HG03066 (cell line): ENCODE measurements around the gene SLTM.
"Not testable (repeated sequence)": the region's sequence is repeated elsewhere in the genome, so short reads cannot be mapped to it uniquely, and the experiment has no call there.

Source experiments
- ATAC-seq: cut with Tn5 transposase; IDR thresholded peaks from one replicate; pipeline ENCODE4 v1.9.1; 2021; ENCODE audit warnings: low read depth; ENCODE audit not compliant: unreplicated experiment

SLTM gene

DNA sequence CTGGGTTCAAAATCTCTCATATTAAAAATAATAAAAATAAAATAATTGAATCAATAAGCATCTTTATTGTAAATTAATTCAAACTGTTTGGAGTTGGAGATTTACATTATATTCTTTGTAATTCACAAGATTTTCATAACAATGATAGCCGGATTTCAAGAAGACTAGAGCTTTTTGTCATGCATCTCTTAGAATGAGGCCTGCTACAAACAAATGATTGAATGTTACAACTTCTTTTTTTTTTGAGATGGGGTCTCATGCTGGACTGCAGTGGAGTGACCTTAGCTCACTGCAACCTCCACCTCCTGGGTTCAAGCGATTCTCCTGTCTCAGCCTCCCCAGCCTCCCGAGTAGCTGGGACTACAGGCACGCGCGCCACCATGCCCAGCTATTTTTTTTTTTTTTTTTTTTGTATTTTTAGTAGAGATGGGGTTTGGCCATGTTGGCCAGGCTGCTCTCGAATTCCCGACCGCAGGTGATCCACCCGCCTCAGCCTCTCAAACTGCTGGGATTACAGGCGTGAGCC lies 3.5 kb downstream of the SLTM start:
- no peak for ATAC-seq

DNA sequence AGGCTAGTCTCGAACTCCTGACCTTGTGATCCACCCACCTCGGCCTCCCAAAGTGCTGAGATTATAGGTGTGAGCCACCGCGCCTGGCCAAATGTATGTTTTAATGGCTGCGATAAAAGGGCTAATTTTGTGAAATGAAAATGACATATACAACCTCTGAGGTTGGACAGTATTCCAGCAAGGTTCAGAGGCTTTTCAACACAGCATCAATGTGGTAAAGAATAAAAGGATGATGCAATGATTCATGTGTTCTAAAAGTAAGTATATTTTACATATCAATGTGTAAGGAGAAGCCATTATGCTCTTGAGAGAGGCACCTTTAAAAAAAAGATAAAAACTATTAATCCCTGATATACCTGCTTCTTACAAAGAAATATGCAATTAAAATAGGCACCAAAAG lies 6.7 kb downstream of the SLTM start:
- no peak for ATAC-seq

DNA sequence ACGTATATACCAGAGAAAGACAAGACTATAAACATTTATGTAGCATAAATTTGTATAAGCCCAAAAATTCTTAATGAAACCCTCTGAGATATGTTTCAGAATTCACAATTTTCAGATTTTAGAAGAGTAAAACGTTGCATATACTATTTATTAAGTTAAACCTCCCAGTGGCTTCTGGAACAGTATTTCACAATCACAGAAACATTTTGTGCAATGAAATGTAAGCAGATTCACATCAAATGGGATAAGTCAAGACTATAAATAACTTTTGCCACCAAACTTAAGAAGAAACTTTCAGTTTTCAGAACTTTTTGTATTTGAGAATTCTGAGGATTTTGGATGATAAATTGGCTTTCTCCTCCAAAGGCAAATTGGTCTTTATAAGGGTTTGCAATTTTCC lies 9.2 kb downstream of the SLTM start:
- ATAC-seq = no peak

DNA sequence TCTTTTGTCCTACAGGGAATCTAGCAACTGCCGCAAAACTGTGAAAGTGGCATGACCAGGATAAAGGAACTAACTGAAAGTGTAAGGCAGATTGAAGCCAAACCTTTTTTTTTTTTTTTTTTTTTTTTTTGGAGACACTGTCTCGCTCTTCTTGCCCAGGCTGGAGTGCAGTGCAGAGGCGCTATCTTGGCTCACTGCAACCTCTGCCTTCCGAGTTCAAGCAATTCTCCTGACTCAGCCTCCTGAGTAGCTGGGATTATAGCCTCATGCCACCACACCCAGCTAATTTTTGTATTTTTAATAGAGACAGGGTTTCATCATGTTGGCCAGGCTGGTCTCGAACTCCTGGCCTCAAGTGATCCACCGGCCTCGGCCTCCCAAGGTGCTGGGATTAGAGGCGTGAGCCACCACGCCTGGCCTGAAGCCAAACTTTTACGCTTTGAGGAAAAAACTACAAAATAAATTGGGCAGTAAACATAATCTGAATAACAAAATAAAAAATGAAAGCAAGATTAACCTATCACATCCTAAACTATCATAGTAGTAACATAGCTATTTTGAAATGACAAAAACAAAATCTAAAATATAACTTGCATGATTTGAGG lies 9.7 kb downstream of the SLTM start:
- ATAC-seq = no peak

DNA sequence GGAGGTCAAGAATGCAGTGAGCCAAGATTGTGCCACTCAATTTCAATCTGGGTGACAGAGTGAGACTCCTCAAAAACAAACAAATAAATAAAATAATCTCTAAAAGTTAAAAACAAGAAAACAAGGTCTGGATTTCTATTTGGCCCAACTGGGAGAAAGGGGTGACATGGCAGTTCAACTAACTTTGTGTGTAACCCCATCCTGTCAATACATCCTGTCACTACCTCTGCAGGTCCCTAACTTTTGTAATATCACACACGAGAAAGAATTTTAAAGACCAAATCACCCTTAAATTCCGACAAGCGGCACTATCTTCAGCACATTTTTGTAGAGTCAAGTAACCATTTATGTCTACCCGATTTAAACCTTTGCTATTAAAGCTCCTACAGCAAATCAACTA lies 10.2 kb downstream of the SLTM start:
- ATAC-seq = no peak

DNA sequence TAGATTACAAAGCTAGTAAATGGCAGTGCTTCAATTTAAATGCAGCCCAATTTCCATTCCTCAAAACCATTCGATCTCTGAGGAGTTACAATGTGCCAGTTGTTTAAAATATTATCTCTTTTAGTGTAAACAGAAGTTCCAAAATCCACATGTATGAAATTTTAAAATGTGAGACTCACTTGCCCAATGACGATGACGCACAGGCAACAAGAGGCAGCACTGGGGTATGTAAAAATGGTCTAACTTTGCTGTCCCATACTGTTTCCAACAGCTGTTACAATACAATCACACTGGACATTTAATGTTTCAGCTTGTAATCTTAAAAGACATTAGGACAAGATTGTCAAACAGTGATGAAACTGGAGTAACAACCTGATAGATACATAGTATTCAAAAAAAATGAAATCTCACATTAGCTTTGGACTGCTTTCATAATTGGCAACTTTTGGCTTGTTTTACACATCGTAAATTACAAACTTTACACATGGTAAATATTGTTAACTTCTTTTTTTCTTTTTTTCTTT lies 12.2 kb downstream of the SLTM start:
- no peak for ATAC-seq

DNA sequence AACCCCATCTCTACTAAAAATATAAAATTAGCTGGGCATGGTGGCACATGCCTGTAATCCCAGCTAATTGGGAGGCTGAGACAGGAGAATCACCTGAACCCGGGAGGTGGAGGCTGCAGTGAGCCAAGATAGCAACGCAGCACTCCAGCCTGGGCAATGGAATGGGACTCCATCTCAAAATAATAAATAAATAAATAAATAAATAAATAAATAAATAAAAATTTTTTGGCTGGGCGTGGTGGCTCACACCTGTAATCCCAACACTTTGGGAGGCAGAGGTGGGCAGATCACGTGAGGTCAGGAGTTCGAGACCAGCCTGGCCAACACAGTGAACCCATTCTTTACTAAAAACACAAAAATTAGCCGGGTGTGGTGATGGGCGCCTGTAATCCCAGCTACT lies 13.0 kb downstream of the SLTM start:
- not testable (repeated sequence) for ATAC-seq

DNA sequence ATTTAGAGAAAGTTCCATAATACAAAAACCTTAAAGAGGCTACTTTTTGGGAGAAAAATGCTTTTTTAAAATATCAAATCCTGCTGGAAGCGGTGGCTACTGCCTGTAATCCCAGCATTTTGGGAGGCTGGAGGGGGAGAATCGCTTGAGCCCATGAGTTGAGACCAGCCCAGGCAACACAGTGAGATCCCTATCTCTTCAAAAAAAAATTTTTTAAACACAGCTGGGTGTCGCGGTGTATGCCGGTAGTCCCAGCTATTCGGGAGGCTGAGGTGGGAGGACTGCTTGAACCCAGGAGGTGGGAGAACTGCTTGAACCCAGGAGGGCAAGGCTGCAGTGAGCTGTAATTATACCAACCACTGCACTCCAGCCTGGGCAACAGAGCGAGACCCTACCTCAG lies 14.2 kb downstream of the SLTM start:
- ATAC-seq = no peak

DNA sequence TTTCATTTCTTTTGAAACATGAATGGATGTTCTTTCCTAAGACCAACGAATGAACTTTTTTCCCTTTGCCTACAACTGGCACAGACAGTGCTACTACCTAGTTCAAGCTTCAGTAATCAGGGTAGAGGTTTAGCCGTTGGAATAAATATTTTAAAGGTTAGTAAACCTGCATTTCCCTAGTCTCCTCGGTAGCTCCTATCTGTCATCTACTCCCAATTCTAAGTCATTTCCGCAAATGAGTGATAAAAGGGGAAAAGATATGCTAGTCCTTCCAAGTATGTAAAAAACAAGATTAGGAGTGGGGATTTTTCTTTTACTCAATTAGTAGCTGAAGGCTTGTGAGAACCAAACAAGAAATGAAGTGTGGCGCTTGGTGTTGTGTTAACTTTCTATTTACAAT lies 15.2 kb downstream of the SLTM start:
- ATAC-seq = no peak

DNA sequence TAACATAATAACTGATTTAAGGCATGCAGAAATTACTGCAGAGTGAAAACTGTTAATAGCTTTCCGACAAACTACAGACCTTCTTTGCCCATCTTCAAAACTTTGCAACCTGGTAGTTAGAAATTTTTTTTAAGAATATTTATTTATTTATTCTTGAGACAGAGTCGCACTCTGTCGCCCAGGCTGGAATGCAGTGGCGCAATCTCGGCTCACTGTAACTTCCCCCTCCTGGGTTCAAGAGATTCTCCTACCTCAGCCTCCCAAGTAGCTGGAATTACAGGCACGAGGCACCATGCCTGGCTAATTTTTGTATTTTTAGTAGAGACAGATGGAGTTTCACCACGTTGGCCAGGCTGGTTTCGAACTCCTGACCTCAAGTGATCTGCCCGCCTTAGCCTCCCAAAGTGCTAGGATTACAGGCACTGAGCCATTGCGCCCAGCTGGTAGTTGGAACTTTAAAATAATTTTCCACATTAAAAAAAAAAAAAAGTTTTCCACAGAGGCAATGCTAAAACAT lies 15.8 kb downstream of the SLTM start:
- ATAC-seq = not testable (repeated sequence)

DNA sequence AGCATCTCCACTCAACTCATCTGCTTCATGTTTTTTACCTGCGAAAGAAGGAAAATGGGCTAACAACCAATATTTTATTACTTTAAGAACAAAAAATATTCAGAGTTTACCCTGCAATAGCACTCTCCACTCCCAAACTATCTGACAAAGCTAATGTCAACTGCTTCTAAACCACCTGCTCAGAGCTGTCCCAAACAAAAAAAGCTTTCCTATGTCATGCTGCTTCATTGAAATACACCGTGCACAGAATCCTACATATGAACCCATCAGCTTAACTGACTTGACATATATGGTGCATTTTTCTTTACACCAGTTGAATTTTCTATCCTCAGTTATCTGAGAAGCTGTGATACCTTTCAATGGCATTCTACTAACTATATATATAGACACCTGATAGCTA lies 16.5 kb downstream of the SLTM start:
- ATAC-seq = no peak

DNA sequence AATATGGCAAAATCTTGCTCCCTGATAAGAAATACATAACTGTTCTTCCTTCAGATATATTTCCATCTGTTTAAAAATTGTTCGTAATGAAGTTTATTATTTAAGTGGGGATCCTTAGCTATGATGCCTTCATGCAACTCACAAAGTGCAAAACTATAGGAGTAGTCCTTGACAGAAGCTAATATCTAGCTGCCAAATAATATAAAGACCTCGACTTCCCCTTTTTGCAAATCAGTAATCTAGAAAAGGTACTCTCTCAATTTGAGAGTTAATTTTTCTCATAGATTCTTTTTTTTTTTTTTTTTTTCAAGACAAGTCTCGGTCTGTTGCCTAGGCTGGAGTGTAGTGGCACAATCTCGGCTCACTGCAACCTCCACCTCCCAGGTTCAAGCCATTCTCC lies 23.0 kb downstream of the SLTM start:
- no peak for ATAC-seq

DNA sequence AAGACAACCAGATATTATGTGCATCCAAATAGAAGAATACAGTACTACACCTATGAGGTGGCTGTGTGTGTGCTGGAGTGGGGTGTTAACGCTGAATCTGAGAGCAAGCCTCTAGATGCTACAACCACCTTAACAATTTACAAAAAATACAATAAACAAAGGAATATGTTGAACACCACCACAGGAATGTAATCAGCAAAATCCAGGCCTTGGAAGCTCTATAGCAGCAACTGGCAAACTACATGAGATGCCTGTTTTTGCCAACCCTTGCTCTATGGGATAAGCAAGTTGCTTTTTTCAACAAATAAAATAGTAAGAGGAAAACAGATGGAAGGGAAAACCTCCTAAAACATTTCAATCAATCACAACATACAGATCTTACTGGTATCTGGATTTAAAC lies 23.9 kb downstream of the SLTM start:
- no peak for ATAC-seq

DNA sequence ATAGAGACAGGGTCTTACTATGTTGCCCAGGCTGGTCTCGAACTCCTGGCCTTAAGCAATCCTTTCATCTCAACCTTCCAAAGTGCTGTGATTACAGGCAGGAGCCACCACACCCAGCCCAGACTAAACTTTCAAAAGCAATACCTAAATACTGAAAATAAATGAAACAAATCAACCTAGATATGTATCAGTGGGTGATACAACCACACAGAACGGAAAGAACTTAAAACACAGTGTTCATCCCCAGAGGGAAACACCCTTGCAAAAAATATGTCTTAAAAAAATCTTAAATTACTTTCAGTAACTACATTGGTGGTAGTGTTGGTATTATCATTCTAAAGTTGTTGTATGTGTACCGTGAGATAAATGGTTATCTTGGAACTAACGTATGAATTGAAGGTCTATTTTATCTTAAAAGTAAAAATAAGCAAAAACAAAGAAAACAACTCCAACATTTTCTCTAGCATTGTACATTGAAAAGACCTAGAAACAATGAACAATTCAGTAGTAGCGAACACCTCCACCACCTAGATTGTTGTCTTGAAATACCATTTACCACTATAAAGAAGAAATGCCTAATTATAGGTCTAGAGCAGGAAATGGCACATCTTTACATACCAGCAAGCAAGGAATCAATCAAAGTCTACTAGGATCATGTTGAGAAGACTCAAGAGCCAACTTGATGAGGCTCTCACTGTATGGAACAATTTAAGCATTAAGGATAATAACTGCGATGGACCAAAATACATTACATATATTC lies 24.7 kb downstream of the SLTM start:
- ATAC-seq = no peak

DNA sequence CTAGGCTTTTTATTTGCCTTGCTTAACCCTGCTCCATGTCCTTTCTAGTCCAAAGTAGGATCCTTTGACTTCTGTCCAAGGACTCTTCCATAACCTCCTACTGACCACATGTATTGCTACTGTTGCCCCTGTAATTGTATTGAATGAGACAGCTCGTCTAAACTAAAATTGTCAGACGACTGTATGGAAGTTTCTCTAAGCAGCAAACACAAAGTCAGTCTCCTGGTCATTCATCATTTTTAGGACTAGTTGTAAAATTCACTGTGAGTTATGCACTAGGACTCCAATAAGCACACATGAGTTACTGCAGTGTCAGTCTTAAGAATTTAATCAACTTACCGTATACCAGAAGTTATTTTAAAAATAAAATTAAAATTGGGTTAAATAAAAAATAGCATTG lies 32.8 kb downstream of the SLTM start:
- no peak for ATAC-seq

DNA sequence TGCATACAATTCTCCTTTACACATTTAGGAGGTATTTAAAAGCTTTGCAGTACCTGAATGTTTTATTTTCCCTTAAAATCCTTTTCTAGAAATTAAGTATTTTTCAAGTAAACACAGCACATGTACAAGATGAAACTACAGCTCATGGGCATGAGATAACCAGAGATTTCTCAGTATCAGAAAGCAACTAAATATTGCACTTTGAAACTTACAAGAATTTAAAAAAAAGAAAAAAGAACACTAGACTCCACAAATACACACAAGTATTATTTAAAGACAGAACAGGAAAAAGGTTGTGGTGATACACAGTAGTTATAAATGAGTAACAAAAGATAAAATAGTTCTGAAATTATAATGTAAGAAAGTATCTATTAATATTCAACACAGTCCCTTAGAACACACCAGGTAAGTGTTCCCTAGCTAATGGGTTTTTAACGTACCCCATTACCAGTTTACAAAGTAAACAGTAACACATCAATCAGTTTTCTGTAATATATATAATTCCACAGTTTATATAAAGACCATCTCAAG lies 35.3 kb downstream of the SLTM start:
- no peak for ATAC-seq

DNA sequence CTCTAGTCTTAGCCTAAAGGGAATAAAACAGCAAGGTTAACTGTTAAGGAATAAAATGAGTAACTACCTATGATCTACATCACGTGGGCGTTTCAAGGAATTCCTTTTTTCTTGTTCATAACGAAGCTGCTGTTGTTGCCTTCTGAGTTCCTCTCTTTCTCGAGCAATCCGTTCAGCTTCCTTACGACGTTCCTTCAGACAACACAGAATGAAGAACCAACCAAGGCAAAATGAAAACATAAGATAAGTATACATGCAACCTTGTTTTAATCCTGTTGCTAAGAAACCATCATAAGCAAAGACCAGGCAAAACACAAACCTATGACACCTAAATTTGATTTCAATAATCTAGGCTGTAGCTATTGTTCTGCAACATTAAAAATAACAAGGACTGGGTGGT lies 44.1 kb downstream of the SLTM start:
- no peak for ATAC-seq

DNA sequence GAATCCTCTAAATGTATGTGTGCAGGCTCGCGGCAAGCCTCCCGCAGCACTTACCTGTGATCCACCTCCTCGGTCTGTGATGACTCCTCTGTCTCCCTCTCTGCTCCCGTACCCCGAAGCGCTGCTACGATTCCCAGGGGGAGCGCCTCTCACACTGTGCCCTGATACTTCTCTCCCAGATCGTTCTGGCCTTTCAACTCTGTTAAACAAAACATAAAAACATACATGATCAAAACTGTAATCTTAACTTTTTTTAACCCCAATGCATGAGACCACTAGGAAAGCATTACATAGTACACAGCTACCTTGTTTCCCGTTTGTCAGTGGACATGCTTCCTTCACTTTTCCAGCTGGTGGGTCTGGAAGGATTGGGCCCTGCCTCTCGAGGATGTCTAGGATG lies 46.6 kb downstream of the SLTM start:
- ATAC-seq = no peak

DNA sequence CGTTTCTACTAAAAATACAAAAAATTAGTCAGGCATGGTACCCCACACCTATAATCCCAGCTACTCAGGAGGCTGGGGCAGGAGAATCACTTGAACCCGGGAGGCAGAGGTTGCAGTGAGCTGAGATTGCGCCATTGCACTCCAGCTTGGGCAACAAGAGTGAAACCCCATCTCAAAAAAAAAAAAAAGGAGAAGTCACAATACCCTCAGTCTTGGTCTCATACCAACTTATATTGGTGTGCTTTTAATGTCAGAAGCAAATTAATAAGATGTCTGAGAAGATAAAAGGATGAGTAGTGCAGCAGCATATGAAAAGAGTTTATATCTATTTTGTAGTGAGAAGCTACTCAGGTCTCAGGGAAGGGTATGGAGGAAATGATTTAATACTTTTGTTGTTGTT lies 49.6 kb downstream of the SLTM start:
- ATAC-seq = not testable (repeated sequence)

DNA sequence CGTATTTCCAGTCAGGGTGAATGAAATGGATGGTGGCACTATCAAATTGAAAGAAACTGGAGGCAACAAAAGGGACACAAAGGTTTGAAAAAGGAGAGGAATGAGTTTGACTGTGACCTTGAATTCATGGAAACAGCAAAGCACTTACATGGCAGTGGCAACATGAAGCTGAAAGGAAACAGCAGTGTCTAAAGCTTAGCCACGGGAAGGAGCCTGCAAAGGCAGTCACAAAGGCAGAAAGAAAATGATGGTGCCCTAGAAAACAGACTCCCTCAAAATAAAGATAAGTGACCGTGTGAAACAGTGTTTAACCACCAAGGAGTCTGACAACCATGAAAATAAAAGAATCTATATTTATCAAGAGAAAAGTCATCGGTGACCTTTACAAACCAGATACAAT lies 51.2 kb downstream of the SLTM start:
- ATAC-seq = no peak

DNA sequence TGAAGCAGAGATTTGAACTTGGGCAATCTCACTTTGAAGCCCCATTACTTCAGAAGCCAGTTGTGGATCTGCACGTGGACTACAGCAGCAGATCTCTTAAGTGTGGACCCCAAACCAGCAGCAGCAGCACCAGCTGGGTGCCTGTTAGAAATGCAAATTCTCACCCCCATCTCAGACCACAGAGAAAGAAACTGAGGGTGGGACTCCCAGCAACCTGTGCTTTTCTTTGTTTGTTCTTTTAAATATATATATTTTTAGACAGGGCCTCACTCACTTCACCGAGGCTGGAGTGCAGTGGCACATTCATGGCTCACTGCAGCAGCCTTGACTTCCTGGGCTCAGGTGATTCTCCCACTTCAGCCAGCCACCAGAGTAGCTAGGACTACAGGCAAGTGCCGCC lies 53.2 kb downstream of the SLTM start:
- no peak for ATAC-seq
